Measurements from ENCODE around the gene RAB29. TPM values are rescaled to one million over a fixed set of nuclear protein-coding genes. Genes with fewer than 3 reads are reported as not detected.

RAB29 gene
- total RNA-seq, 1 experiment from 2014 or later = 15.1 TPM

DNA sequence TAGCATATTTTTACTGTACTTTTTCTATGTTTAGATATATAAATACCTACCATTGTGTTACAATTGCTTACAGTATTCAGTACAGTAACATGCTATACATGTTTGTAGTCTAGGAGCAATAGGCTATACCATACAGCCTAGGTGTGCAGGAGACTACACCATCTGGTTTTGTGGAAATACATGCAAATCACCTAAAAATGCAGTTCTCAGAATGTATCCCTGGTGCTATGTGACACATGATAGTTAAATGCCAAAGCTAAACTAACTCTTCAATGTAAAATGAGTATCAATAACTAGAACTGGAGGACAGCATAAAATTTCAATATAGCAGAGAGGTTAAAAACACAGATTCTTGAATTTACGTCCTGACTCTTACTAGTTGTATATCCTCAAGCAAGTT lies 40.1 kb downstream of the RAB29 start:
- no peak overlapping the region for H3K27ac ChIP-seq (ENCODE audit: low read length)
- H3K4me1 ChIP-seq (ENCODE audit: control insufficient read depth, insufficient read depth, low read length) = peaks cover 8% of the 10 kb centered on the region; the same call in 1 of the 2 replicates
- peaks cover 3% of the 10 kb centered on the region; the same call in 1 of the 2 replicates for H3K36me3 ChIP-seq (ENCODE audit: control insufficient read depth, insufficient read depth, low read length)
- BruUV-seq (replicated peaks) = no TSS peak
- no peaks in the 10 kb centered on the region for H3K9me3 ChIP-seq (ENCODE audit: control insufficient read depth, insufficient read depth, low read depth, low read length)
- in situ Hi-C loops (cut with HindIII; ENCODE audit: low pct_unique_long_range_greater_than_20kb, low sequenced_read_pairs) (no loop called here), intact Hi-C loops (cut with micrococcal nuclease; ENCODE audit: unreplicated experiment) (no loop called here)
- H3K27me3 ChIP-seq (ENCODE audit: control insufficient read depth, insufficient read depth, low read length) = no peaks in the 10 kb centered on the region
- no peak for DNase-seq (ENCODE audit: low read depth, low spot score)
- ATAC-seq = no peak
- ChIA-PET POLR2A (no interaction called here), CTCF (no interaction called here)
- TF ChIP-seq SIN3A (IDR thresholded peaks at IDR 0.05; ENCODE audit: borderline replicate concordance, insufficient read depth, low read depth, low read length) (no peak), TCF7L2 (IDR thresholded peaks at IDR 0.05; ENCODE audit: low read depth, low read length) (no peak)
- no peak overlapping the region for H3K4me3 ChIP-seq (ENCODE audit: low read depth in 2 of 2, low read length in 2 of 2)

DNA sequence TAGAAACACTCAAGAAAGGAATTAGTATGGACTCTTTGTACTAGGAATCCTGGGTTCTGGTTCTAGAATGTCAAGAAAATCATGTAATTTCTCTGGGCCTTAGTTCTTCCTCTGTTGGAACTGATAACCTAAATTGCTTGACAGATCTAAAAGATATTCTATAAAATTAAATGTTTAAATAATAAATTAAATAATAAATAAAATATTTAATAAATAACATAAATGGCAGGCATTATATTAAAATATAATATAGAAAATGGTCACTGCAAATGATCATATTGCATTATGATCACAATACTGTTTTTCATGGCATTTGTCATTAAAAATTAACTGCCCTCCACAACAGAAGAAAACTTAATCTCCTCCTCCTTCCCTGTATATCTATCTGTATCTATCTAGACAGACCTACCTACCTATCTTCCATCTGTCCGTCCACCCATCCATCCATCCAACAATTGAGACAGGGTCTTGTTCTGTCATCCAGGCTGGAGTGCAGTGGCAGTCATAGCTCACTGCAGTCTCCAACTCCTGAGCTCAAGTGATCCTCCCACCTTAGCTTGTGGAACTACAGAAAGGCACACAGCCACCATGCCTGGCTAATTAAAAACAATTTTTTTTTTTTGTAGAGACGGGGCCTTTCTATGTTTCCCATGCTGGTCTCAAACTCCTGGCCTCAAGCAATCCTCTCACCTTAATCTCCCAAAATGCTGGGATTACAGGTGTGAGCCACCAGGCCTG lies 41.7 kb downstream of the RAB29 start:
- no TSS peak for BruUV-seq (replicated peaks)
- POLR2A ChIA-PET = no interaction called here
- 0 out of 2 replicates have a peak, but pooled peaks have one; percentile 44 for ATAC-seq
- Histone ChIP-seq H3K27me3 (ENCODE audit: control insufficient read depth, insufficient read depth, low read length) (no peaks in the 10 kb centered on the region), H3K4me3 (ENCODE audit: low read depth in 2 of 2, low read length in 2 of 2) (no peak overlapping the region), H3K27ac (ENCODE audit: low read length) (no peak overlapping the region), H3K9me3 (ENCODE audit: control insufficient read depth, insufficient read depth, low read depth, low read length) (no peaks in the 10 kb centered on the region), H3K36me3 (ENCODE audit: control insufficient read depth, insufficient read depth, low read length) (peaks cover 6% of the 10 kb centered on the region; the same call in 1 of the 2 replicates), H3K4me1 (ENCODE audit: control insufficient read depth, insufficient read depth, low read length) (peaks cover 3% of the 10 kb centered on the region; the same call in 1 of the 2 replicates)
- TF ChIP-seq SIN3A (IDR thresholded peaks at IDR 0.05; ENCODE audit: borderline replicate concordance, insufficient read depth, low read depth, low read length) (no peak), POLR2AphosphoS5 (IDR thresholded peaks at IDR 0.05; ENCODE audit: low read depth, low read length) (no peak)
- intact Hi-C loops (cut with micrococcal nuclease; ENCODE audit: unreplicated experiment) (no loop called here), in situ Hi-C loops (cut with HindIII; ENCODE audit: low pct_unique_long_range_greater_than_20kb, low sequenced_read_pairs) (no loop called here)
- no peak for DNase-seq (ENCODE audit: low read depth, low spot score)
- CTCF ChIA-PET = interaction anchor here (0.7 kb wide), 1 partner anchor 210 kb away, joined by 3 read pairs; no protein-coding TSS in a partner anchor

DNA sequence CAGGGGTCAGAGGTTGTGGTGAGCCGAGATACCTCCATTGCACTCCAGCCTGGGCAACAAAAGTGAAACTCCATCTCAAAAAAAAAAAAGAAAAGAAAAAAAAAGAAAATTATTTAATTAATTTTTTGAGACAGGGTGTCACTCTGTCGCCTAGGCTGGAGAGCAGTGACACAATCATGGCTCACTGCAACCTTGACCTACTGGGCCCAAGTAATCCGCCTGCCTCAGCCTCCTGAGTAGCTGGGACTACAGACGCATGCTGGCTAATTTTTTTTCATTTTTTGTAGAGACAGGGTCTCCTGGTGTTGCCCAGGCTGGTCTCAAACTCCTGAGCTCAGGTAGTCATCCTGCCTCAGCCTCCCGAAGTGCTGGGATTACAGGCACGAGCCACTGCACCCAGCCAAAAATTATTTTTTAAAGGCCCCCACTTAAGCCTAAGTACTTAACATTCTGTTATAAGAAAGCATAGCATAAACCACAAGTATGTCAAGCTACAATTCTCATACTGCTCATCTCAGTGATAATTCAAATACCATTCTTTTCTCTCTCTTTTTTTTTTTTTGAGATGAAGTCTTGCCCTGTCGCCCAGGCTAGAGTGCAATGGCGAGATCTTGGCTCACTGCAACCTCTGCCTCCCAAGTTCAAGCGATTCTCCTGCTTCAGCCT lies 45.2 kb downstream of the RAB29 start:
- DNase-seq (ENCODE audit: low read depth, low spot score) (no peak), ATAC-seq (0 out of 2 replicates have a peak, but pooled peaks have one; percentile 24)
- intact Hi-C loops (cut with micrococcal nuclease; ENCODE audit: unreplicated experiment) = no loop called here
- in situ Hi-C loops (cut with HindIII; ENCODE audit: low pct_unique_long_range_greater_than_20kb, low sequenced_read_pairs) = no loop called here
- no peak overlapping the region for H3K4me3 ChIP-seq (ENCODE audit: low read depth in 2 of 2, low read length in 2 of 2)
- peaks cover 22% of the 10 kb centered on the region; the same call in 1 of the 2 replicates for H3K36me3 ChIP-seq (ENCODE audit: control insufficient read depth, insufficient read depth, low read length)
- ChIA-PET POLR2A (interaction anchor here (0.7 kb wide), 1 partner anchor 958 kb away, joined by 6 read pairs; no protein-coding TSS in a partner anchor), CTCF (no interaction called here)
- TF ChIP-seq POLR2AphosphoS5 (IDR thresholded peaks at IDR 0.05; ENCODE audit: low read depth, low read length) = no peak
- no peak overlapping the region for H3K27ac ChIP-seq (ENCODE audit: low read length)
- H3K9me3 ChIP-seq (ENCODE audit: control insufficient read depth, insufficient read depth, low read depth, low read length) = no peaks in the 10 kb centered on the region
- H3K27me3 ChIP-seq (ENCODE audit: control insufficient read depth, insufficient read depth, low read length) = no peaks in the 10 kb centered on the region
- H3K4me1 ChIP-seq (ENCODE audit: control insufficient read depth, insufficient read depth, low read length) = peaks cover 3% of the 10 kb centered on the region; the same call in 1 of the 2 replicates
- BruUV-seq (replicated peaks) = no TSS peak

DNA sequence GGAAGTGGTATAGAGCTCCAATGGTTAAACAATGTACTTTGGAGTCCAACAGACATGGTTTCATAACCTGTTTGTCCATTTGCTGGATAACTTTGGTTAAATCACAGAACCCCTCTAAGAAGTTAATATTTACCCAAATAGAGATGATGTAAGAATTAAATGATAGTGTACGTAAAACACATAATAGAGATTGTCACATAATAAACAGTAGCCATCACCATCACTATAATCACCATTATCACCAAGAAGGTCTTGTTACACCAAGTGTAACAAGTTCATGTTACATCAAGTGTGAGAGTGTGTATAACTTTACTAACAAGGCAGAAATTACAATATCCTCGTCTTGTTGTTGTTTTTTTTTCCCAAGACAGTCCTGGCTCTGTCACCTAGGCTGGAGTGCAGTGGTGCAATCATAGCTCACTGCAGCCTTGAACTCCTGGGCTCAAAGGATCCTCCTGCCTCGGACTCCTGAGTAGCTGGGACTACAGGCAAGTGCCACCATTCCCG lies 48.6 kb downstream of the RAB29 start:
- Histone ChIP-seq H3K9me3 (ENCODE audit: control insufficient read depth, insufficient read depth, low read depth, low read length) (no peaks in the 10 kb centered on the region), H3K27ac (ENCODE audit: low read length) (no peak overlapping the region), H3K36me3 (ENCODE audit: control insufficient read depth, insufficient read depth, low read length) (peaks cover 35% of the 10 kb centered on the region; the same call in 1 of the 2 replicates), H3K4me1 (ENCODE audit: control insufficient read depth, insufficient read depth, low read length) (no peaks in the 10 kb centered on the region), H3K4me3 (ENCODE audit: low read depth in 2 of 2, low read length in 2 of 2) (no peak overlapping the region), H3K27me3 (ENCODE audit: control insufficient read depth, insufficient read depth, low read length) (no peaks in the 10 kb centered on the region)
- BruUV-seq (replicated peaks) = no TSS peak
- ChIA-PET CTCF (no interaction called here), POLR2A (no interaction called here)
- no peak for ATAC-seq
- DNase-seq (ENCODE audit: low read depth, low spot score) = no peak
- in situ Hi-C loops (cut with HindIII; ENCODE audit: low pct_unique_long_range_greater_than_20kb, low sequenced_read_pairs) (no loop called here), intact Hi-C loops (cut with micrococcal nuclease; ENCODE audit: unreplicated experiment) (no loop called here)
- TF ChIP-seq, protein P1, sequence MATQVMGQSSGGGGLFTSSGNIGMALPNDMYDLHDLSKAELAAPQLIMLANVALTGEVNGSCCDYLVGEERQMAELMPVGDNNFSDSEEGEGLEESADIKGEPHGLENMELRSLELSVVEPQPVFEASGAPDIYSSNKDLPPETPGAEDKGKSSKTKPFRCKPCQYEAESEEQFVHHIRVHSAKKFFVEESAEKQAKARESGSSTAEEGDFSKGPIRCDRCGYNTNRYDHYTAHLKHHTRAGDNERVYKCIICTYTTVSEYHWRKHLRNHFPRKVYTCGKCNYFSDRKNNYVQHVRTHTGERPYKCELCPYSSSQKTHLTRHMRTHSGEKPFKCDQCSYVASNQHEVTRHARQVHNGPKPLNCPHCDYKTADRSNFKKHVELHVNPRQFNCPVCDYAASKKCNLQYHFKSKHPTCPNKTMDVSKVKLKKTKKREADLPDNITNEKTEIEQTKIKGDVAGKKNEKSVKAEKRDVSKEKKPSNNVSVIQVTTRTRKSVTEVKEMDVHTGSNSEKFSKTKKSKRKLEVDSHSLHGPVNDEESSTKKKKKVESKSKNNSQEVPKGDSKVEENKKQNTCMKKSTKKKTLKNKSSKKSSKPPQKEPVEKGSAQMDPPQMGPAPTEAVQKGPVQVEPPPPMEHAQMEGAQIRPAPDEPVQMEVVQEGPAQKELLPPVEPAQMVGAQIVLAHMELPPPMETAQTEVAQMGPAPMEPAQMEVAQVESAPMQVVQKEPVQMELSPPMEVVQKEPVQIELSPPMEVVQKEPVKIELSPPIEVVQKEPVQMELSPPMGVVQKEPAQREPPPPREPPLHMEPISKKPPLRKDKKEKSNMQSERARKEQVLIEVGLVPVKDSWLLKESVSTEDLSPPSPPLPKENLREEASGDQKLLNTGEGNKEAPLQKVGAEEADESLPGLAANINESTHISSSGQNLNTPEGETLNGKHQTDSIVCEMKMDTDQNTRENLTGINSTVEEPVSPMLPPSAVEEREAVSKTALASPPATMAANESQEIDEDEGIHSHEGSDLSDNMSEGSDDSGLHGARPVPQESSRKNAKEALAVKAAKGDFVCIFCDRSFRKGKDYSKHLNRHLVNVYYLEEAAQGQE (IDR thresholded peaks at IDR 0.05; ENCODE audit: insufficient read depth in 1 of 2, low read depth in 2 of 2, low read length in 1 of 2) = no peak
- TF ChIP-seq TCF7L2 (IDR thresholded peaks at IDR 0.05; ENCODE audit: low read depth, low read length) (no peak), SIN3A (IDR thresholded peaks at IDR 0.05; ENCODE audit: borderline replicate concordance, insufficient read depth, low read depth, low read length) (no peak), POLR2AphosphoS5 (IDR thresholded peaks at IDR 0.05; ENCODE audit: low read depth, low read length) (no peak)
- TF ChIP-seq, protein P2, sequence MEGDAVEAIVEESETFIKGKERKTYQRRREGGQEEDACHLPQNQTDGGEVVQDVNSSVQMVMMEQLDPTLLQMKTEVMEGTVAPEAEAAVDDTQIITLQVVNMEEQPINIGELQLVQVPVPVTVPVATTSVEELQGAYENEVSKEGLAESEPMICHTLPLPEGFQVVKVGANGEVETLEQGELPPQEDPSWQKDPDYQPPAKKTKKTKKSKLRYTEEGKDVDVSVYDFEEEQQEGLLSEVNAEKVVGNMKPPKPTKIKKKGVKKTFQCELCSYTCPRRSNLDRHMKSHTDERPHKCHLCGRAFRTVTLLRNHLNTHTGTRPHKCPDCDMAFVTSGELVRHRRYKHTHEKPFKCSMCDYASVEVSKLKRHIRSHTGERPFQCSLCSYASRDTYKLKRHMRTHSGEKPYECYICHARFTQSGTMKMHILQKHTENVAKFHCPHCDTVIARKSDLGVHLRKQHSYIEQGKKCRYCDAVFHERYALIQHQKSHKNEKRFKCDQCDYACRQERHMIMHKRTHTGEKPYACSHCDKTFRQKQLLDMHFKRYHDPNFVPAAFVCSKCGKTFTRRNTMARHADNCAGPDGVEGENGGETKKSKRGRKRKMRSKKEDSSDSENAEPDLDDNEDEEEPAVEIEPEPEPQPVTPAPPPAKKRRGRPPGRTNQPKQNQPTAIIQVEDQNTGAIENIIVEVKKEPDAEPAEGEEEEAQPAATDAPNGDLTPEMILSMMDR (IDR thresholded peaks at IDR 0.05) = no peak
